T-helper 2 cell treated with Interferon-gamma antibody and Interleukin-4, amounts not matched to agents 100 ng/mL and 5 ng/mL, for 36 hours (primary cell): ENCODE measurements around the gene TNIP1. TPM values are rescaled to one million over a fixed set of nuclear protein-coding genes. Genes with fewer than 3 reads are reported as not detected.

Source experiments
- intact Hi-C: fragments of 100-400 bp; cut with micrococcal nuclease; formaldehyde crosslinking; loops from one replicate; pipeline ENCODE4 v1.15.1; 2023
- total RNA-seq: library from RNA; stranded (reverse); gene quantifications from 2 replicates; pipeline ENCODE4 v1.2.3, GENCODE V29; 2022

The TNIP1 gene
- total RNA-seq, 1 donor from 2014 or later = 150 TPM

DNA sequence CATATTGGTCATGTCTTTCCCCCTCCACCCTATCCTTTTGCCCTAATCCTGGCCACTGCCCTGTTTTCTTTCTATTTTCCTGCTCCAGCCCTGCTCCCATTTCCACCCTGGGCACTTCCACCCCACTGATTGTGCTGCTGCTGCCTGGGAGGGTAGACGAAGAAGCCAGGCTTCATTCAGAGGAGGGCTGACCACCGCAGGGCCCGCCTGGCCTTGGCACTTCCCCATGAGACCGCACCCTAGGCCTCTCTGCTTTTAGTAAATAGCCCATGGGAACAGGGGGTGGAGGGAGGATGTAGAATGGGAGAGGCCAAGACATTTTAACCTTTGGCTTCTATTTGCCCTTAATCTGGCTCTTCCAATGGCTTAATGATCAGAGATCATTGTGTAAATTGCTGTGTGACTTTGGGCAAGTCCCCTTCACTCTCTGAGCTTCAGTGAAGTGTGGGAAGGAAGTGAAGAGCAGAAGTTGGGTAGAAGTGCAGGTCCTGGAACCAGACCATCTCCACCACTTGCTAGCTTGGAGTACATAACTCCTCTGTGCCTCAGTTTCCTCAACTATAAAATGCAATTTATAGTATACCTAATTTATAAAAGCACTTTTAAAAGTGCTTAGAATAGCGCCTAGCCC, 74.0 kb downstream of the TNIP1 start:
- intact Hi-C loops = no loop called here

DNA sequence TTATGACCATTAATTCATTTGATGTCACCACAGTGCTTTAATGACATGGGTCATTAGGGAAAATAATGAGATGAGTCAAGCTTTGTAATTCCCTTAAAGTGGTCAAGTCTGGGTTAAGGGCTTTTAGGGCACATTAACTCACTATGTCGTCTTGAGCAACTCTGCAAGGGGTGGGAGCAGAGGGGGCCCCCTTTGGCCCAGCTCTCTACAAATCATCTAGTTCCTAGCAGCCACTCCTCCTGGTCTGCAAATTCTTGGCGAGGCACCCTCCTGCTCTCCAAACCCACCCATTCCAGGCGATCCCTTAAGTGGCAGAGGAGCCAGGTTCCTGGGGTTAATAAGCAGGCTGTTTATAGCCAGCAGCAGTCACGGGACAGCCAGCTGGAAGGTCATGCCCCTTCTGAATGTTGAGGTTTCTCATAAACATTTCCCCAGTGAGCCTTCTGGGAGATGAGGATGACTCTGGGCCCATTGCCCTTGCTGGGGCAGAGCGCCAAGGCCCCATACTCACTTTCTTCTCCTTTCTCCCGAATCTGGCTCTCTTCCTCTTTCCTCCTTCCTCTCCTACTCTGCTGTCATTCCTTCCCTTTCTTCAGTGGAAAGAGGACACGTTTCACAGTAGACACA, 74.8 kb downstream of the TNIP1 start:
- intact Hi-C loops = no loop called here

DNA sequence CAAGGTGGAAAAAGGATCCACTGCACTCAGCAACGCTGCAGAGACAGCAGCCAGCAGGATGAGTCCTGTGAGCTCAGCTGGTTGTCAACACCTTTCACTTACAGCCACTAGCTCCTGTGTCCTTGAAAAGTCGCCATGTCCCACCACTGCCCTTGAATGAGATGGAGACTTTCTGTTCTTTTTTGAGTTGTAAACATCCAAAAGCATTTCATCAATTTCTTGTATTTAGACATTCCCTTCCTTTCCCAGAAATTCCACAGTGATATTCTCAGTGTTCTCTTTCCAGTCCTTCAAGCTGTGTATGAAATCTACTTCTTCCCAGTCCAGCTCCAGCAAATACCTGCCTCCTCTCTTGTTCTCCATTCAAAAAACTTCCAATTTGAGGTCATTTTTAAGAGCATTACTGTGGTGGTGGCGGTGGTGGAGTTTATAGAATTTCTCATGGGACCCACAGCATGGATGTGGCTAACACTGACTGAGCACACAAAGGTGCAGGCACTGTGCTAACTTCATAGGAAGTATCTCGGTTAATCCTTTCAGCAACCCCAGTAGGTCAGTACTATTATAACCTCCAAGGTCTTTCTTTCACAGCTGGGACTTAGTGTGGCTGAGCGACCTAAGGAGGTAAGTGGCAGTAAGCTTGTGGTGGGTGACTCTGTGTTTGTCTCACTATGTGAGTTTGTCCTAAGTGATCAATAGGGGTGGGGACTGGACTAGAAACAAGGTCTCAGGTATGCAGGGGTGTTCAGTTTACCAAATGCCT, 75.5 kb downstream of the TNIP1 start:
- intact Hi-C loops = no loop called here

DNA sequence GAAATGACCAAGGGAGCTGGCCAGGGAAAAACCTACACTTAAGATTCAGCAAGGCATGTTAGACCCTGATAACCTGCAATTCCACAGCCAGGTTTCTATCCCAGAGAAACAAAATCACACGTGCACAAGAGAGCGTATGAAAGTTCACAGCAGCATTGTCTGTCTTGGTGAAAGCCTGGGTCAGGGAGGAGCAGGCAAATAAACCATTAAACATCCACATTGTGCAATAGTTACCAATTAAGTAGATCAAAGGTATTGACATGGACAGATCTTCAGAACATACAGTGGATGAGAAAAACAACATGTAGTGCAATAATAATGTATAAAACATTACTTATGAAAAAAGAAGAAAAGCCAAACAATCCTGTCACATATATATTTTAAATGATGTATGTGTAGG, 76.3 kb downstream of the TNIP1 start:
- intact Hi-C loops = no loop called here

DNA sequence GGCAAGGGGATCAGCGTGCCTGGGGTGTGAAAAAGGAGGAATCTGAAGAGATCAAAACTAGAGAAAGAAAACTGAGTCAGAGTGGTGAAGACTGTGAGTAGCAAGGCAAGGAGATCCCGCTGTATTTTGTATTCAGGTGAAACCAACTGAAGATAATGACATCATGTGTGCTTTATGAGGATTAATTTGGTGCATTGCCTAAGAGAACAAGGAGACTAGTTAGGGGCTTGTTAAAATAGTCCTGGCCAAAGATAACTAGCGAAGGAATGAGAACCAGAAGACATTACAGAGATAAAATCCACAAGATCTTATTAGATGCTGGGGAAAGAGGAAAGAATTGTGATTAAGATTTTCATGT, 77.4 kb downstream of the TNIP1 start:
- intact Hi-C loops = no loop called here

DNA sequence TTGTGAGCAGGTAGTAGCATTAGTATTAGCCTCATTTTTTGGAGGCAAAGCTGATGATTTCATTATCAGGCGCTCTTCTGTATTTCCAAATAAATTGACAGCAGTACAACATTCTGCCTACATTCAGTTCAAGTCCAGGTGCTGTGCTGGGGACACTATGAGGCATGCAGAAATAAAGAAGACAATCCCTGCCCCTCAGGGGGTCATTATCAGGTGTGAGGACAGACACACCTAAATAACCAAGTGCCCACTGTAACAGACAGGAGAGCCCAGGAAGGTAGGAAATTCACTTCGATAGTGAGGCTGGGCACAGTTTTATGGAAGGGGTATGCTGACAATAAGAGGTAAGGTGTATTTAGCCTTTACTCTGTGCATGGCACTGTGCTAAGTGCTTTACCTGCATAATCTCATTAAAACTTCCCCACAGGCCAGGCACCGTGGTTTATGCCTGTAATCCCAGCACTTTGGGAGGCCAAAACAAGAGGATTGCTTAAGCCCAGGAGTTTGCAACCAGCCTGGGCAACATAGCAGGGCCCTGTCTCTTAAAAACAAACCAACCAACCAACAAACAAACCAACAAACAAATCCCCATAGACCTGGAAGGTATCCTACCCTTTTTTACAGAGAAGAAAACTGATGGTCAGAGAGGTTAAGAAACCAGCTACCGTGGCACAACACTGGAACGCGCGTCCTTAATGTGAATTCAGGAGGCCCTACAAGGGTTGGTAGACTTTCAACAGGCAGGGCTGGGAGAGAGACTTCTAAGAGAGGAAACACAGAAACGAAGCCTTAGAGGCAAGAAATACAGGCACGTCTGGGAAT, 77.9 kb downstream of the TNIP1 start:
- intact Hi-C loops = no loop called here

DNA sequence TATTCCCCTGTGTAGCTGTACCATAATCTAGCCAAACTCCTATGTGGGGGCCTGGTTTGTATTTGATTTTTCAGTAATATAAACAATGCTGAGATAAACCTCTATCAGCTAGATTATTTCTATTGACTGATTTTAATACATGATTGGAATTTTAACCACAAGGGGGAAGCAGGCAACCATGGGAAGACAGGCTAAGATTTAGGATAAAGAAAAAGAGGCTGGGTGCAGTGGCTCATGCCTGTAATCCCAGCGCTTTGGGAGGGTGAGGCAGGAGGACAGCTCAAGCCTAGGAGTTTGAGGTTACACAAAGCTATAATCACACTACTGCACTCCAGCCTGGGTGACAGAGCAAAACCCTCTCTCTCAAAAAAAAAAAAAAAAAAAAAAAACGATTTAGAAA, 78.6 kb downstream of the TNIP1 start:
- intact Hi-C loops = no loop called here

DNA sequence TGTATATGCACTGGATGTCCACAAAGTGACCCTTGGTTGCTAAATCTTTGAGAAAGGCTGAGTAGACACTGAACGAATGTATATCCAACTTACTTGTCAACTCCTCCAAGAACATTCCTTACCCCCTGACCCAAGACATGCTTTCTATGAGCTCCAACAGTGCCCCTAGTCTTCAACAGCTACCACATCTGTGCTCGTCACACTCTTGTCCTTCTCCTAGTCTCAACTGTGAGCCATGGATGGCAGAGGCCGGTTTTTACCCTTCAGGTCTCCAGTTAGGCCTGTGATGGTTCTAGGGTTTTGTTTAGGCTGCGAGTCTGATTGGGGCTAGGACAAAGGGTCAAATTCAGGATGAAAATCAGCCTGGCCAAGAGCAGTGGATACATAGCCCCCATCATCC, 79.4 kb downstream of the TNIP1 start:
- intact Hi-C loops = no loop called here

DNA sequence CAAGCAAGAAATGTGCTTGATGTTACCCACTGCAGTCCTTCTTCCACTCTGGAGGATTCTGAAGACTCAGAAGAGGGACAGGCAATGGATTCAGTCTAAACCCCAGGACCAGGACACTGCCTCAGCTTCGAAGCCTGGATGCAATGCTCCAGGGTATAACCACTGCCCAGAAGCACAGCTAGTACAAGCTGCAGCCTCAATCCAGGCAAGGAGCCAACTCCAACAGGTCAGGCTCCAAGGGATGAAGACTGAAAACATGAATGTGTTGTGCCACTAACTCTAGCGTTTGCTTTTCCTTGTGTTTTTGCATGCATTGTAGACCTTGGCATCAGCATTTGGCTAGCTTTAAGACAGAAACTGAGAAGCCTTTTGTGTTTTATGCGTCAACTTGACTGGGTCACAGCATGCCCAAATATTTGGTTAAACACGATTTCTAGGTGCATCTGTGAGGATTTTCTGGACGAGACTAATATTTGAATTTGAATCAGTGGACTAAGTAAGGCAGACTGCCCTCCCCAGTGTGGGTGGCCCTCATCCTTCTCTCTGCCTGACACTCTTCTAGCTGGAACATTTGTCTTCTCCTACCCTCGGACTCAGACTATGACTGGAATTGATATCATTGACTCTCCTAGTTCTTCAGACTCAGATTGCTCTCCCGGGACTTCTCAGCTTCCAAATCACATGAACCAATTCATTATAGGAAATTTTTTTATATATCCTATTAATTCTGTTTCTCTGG, 81.0 kb downstream of the TNIP1 start:
- intact Hi-C loops = no loop called here

DNA sequence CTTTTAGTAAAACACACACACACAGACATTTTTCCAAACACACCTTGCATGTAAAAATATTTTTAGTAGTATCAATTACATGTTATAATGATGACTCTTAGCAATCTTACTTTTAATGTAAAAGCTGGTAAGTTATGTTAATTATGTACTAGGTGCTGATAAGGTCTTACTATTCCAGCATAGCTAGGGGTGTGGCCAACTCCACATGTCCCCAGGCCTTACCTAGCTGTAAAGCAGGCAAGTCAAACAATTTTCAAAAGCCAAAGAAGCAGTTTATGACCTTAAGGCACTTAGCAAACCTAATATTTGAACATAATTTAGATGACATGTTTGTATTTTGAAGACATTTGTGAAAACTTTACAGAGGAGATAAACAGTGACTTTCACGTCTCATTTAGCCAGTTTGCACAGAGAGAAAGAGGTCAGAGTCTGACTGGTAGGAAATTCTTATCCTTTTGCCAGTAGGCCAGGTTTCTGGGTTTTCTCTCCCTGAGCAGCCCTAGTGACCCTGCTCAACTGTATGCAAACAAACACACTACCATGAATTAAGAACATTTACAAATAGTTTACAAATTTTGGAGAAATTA, 86.9 kb downstream of the TNIP1 start:
- intact Hi-C loops = no loop called here

DNA sequence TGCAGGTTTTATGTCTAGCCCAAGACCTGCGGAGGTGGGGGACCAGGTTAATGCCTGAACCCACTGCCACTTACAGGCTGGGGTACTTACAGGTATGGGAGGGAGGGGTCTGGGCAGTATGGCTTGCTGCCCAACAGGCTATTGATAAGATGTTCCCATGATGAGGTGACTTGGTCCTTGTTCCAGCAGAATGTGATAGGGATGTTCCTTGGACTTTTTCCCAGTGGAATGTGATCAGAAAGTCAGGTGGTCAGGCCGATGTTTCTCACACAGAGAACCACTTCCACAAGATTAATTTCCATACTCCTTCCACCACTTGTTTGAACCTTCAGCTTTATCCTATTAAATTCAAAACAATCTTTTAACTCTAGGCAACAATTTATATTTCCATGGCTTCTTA, 87.4 kb downstream of the TNIP1 start:
- intact Hi-C loops = no loop called here

DNA sequence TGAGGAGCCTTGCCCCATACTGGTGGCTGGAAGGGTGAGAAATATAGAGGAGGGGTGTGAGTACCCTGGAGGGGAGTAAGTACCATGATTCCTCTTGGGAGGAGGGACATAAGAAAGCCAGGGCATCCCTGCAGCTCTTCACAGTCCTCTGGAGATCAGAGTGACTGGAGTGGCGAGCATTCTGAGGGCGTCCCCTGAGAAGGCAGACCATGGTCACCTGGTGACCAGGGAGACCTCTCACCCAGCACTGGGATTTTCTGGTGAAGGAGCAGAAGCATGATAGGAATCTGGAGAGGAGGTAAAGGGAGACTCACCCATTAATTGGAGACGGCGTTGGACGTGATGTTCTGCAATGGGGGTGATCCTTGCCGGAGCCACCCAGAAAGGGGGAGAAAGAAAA, 88.1 kb downstream of the TNIP1 start:
- intact Hi-C loops = no loop called here

DNA sequence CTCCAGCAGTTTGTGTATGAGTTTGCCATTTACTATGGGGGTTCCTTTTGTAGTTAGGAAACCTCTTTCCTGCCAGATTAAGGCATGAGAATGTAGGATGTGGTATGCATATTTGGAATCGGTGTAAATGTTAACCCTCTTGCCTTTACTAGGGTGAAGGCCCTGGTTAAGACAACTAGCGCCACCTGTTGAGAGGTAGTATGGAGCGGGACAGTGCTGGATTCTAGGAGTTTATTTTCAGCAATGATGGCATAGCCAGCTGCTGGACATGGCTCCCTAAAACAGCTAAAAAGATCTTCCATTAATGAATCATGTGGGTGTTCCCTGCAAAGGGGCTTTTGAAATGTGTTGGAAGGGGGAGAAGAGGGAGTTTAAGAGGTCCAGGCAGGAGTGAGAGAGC, 91.1 kb downstream of the TNIP1 start:
- intact Hi-C loops = no loop called here

DNA sequence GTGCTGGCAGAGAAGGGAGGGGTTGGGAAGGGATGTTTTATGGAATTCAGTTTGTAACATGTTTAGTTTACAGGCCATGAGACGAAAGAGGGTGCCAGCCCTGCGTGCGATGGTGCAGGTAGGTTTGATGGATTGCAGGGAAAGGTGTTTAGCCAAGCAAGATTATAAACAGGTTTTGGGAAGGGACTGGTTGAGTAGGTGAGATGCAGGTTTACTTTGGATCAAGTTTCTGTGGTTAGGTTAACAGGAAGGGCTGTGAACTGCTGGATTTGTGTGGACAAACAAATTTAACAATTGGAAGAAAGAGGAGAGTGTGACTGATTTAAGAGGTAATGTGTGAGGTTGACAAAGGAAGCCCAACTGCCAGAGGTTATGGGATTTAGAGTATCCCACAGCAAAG, 93.1 kb downstream of the TNIP1 start:
- intact Hi-C loops = no loop called here

Other genes with a start within 250 kb of the TNIP1 start
- 3.5 and 4.2 TPM in 2 replicates for gene IRGM, start 234.5 kb downstream of the TNIP1 start, total RNA-seq
- gene ZNF300, start 176.1 kb downstream of the TNIP1 start, total RNA-seq = 0.57 and 0.61 TPM in 2 replicates
- not detected in 2 replicates for gene GPX3, start 60.4 kb downstream of the TNIP1 start, total RNA-seq
- gene ANXA6, start 76.7 kb upstream of the TNIP1 start, total RNA-seq = 587 and 589 TPM in 2 replicates
- 63.5 and 64.9 TPM in 2 replicates for gene CCDC69, start 143.1 kb upstream of the TNIP1 start, total RNA-seq
- 23.3 and 31.3 TPM in 2 replicates for gene GM2A, start 172.2 kb upstream of the TNIP1 start, total RNA-seq
- gene SLC36A3, start 222.7 kb upstream of the TNIP1 start, total RNA-seq = not detected in 2 replicates